Stimulated activated CD8-positive, alpha-beta memory T cell treated with anti-CD3 and anti-CD28 coated beads, Interleukin-4, amount 100 ng/mL, for 24 hours (primary cell): ENCODE measurements around the gene KRT71.
"Not testable (repeated sequence)": the region's sequence is repeated elsewhere in the genome, so short reads cannot be mapped to it uniquely, and the experiment has no call there.

Experiments used
- DNase-seq: peaks from one replicate; pipeline ENCODE4 v3.0.0-alpha.2; 2020; ENCODE audit warnings: low read depth

The KRT71 gene

GRCh38 chr12:52552681-52553195 lies at the start of gene KRT71:
Gene KRT71 (minus strand): TSS chr12:52553145. CDS start chr12:52553077, 68 bp downstream.
- DNase-seq: no peak

- DNase-seq: no peak
These were observed 49.6 kb upstream of the KRT71 start for GRCh38 chr12:52602552-52602951.

GRCh38 chr12:52601671-52602070 lies 48.7 kb upstream of the KRT71 start:
- no peak for DNase-seq

DNA sequence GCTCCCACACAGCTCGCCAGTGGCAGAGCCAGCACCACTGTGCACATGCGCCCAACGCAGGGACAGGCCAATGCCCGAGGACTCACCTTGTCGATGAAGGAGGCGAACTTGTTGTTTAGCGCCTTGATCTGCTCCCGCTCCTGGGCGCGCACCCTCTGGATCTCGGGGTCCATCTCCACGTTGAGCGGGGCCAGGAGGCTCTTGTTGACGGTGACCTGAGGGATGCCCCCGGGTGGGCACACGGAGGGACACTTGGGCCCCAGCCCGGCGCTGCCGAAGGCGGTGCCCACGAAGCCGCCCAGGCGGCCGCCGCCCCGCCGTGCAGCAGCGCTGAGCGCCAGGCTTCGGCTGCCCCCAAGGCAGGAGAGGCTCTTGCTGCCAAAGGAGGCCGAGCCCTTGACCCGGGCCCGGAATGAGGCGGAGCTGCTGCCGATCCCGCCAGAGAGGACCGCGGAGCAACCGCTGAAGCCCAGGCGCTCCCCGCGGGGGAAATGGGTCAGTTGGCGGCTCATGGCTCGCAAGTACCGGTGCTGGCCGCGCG lies 48.1 kb upstream of the KRT71 start, which contains the start of gene KRT72:
TSS of gene KRT72 (minus strand) at position 523 of the 541 bp plus-strand sequence. CDS start at position 512, 11 bp downstream.
- DNase-seq: no peak

DNA sequence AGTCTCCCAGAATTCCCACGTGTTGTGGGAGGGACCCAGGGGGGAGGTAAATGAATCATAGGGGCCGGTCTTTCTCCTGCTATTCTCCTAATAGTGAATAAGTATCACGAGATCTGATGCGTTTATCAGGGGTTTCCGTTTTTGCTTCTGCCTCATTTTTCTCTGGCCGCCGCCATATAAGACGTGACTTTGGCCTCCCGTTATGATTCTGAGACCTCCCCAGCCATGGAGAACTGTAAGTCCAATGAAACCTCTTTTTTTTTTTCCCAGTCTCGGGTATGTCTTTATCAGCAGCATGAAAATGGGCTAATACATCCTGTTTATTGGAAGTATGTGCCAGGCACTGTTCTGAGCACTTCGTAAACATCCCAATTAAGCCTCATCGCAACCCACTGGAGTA lies 47.5 kb upstream of the KRT71 start:
- DNase-seq: no peak

- no peak for DNase-seq
These were observed 47.1 kb upstream of the KRT71 start for GRCh38 chr12:52600071-52600470.

DNA sequence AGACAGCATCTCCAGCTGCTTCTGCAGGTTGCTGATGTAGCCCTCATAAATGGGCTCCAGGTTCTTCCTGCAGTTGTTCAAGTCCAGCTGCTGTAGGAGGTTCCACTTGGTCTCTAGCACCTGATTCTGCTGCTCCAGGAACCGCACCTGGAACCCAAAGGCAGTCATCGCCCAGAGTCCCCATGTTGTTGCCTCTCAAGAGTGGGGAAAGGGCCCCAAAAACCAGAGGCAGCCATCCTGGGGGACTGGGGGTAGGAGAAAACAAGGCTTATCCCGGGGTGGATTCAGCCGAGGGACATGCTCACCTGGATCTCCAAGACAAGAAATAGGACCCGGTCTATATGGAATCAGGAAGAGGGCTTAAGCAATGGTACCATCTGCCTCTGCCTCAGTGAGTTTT lies 46.0 kb upstream of the KRT71 start:
- no peak for DNase-seq

DNA sequence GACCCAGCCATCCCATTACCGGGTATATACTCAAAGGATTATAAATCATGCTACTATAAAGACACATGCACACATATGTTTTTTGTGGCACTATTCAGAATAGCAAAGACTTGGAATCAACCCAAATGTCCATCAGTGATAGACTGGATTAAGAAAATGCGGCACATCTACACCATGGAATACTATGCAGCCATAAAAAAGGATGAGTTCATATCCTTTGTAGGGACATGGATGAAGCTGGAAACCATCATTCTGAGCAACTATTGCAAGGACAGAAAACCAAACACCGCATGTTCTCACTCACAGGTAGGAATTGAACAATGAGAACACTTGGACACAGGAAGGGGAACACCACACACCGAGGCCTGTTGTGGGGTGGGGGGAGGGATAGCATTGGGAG lies 41.3 kb upstream of the KRT71 start:
- DNase-seq: not testable (repeated sequence)

DNA sequence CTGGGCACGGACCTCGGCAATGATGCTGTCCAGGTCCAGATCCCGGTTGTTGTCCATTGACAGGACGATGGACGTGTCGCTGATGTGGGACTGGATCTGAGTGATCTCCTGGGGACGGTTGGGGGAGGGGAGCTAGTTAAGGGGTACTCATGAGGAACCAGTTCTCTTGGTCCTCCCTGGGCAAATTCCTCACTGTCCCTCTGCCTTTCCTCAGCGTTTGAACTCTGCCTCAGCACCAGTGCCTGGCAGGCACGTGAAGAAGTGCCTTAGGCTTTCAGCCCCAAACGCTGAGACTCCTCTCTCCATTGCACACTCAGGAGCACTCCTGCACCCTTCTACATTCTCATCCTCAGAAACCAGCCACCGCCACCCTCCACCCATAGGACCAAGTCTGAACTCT lies 38.6 kb upstream of the KRT71 start:
- no peak for DNase-seq

DNA sequence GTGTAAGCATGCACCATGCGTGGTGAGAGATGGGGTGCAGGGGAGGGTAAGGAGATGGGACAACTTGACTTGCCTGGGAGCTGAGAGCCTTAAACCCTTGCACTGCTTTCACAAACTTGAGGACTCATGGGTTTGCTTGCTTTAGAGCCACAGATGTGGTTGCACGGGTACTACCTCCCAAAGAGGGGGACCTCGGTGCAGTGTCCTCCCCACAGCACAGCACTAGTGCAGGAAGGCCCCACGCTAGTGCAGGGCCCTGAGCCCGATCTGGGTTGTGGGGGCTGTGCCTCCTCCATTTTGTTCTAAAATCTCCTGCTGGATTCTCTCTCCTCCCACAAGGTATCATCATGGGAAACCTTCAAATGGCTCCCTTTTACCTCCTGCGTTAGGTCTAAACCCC lies 37.1 kb upstream of the KRT71 start:
- DNase-seq: no peak

DNA sequence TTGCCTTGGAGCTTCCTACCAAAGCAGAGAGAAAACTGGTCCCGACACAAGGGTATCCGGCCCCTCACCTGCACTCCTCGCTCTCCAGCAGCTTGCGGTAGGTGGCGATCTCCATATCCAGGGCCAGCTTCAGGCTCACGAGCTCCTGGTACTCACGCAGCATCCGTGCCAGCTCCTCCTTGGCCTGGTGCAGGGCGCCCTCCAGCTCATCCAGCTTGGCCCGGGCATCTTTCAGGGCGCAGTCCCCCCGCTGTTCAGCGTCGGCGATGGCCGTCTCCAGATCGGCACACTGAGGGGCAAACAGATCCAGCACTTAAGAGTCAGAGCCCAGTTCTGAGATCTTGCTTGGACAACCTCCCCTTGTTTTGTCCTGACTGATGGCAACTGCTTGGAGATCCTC lies 34.6 kb upstream of the KRT71 start:
- no peak for DNase-seq

- DNase-seq: peak; percentile 24
These were observed 33.0 kb upstream of the KRT71 start for GRCh38 chr12:52585946-52586345.

- no peak for DNase-seq
These were observed 32.1 kb upstream of the KRT71 start for GRCh38 chr12:52585066-52585465.

DNA sequence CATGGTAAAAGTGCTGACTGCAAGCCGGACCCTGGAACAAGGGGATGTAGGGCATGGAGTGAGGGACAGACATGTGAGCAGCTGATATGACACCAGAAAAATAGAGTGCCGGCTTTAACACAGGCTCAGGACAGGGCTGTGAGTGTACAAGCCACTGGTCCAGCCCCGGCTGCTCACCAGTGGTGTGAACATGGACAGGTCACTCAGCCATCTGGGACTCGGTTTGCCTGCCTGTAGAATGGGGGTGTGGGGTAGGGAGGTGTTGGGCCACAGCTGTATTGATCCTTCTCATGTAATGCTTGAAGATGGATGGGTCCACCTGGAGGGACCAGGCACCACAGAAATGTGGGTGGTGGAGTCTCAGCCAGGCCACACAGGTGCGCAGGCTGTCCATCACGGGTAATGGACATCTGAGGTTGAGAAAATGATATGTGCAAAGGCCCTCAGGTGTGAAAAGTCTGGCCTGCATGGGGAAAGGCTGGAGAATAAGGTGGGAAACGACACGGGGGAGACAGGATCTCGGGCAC lies 31.3 kb upstream of the KRT71 start:
- no peak for DNase-seq

- DNase-seq: peak; percentile 44
These were observed 30.1 kb upstream of the KRT71 start for GRCh38 chr12:52582971-52583456.

- no peak for DNase-seq
These were observed 29.5 kb upstream of the KRT71 start for GRCh38 chr12:52582486-52582885.

- DNase-seq: no peak
These were observed 28.5 kb upstream of the KRT71 start for GRCh38 chr12:52581481-52581880.

GRCh38 chr12:52581066-52581465 lies 28.1 kb upstream of the KRT71 start:
- DNase-seq: no peak

DNA sequence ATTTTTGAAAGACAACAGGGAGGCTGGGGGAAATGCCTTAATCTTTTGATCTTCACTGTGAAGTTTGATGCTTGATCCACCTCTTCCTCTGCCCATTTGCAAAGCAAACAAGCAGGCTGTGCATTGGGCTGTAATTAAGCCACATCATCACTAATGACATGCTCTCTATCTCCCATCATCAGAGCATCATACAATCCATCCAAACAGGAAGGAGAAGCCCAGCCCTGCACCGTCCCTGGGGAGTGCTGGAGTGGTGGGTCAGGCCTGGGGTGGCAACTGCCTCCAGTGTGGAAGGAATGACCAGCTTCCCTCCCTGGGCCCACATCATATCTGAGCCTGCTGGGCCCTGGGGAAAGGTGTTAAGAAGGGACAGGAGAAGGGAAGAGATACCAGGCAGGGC lies 27.6 kb upstream of the KRT71 start:
- no peak for DNase-seq

DNA sequence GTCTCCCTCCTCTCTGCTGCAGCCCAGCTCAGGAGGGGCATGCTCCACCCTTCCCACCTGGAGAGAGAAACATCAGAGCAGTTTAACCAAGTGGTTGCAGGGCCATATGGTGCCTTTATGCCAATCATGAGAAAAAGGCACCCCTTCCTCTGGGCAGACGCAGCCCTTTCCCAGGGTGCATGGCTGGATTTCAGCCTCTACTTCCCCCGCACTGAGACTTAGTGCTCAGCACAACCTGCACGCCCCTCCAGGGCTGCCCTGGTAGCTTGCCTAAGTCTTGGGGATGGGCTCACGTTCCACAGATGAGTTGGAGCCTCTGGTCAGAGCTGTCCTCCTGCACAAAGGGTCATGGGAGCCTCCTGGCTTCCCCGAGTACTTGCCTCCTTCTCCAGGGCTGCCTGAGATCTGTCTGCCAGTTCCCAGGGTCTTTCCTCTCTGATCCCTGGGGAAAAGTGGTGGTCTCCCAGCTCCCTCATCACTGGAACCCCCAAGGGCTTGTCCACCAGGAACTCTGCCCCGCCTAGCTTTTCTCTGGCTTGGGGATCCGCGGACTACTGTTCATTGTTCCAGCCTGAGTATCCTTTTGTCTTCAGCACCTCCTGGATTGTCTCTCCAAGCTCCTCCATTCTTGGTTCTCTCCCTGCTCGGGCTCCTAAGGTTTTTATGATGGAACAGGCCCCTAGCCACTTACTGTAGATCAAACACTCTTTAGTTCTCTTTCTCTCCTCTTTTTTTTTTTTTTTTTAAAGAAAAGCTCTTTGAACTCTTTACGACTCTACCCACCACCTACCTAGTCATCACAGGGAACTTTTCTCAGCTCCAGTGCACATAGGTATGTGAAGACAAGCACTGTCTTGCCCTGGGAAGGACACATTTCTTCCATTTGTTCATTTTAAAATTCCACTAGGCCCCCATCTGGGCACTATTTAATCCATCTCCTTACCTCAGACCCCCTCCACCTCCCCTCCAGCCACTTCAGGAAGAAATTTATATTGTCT lies 26.8 kb upstream of the KRT71 start:
- DNase-seq: no peak

- DNase-seq: no peak
These were observed 25.5 kb upstream of the KRT71 start for GRCh38 chr12:52578469-52578868.

GRCh38 chr12:52577316-52577715 lies 24.4 kb upstream of the KRT71 start:
- no peak for DNase-seq

DNA sequence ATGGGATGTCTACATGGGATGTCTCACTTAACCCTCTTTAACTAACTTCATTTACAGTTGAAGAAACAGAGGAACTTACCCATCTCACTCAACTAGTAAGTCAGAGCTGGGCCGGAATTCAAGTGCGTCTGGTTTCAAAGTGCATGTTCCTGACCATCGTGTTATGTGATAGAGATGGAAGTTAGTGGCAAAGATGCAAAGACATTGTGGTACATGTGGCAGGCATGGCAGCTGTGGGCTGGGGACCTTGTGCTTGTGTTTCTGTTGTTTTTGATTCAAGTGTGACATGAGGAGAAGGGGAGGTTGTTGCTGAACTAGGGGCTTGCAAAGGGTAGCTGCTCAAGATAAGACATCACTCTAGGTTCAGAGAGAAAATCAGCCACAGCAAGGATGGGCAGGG lies 23.0 kb upstream of the KRT71 start:
- DNase-seq: no peak
